ENCODE results near the gene LTV1.
"Not testable (repeated sequence)": the region's sequence is repeated elsewhere in the genome, so short reads cannot be mapped to it uniquely, and the experiment has no call there.

LTV1 gene

GRCh38 chr6:143842461-143842901 is 657 bp upstream of the LTV1 start:
- no peak for DNase-seq (ENCODE audit: low read depth in 2 of 2)

- DNase-seq (ENCODE audit: low read depth in 2 of 2), result no peak
Observed at GRCh38 chr6:143843677-143843999, 500 bp downstream of the LTV1 start.

DNA sequence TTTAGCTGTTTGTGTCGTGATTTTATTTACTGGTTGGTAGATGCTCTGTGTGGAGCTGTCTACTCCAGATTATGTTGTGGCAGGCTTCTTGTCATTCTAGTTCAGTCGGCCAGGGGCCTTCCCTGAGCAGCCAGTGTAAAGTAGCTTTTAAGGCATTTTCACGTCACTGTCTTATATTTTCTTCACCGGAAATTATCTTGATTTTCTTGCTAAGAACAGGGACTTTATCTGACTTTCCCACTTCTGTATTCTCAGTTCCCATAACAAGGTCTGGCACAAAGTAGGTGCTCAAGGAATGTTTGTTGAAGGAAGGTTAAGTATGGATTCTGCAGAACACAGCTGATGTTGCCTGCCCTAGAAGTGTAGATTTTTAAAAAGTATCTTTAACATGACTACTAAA is 868 bp downstream of the LTV1 start:
- no peak for DNase-seq (ENCODE audit: low read depth in 2 of 2)

DNA sequence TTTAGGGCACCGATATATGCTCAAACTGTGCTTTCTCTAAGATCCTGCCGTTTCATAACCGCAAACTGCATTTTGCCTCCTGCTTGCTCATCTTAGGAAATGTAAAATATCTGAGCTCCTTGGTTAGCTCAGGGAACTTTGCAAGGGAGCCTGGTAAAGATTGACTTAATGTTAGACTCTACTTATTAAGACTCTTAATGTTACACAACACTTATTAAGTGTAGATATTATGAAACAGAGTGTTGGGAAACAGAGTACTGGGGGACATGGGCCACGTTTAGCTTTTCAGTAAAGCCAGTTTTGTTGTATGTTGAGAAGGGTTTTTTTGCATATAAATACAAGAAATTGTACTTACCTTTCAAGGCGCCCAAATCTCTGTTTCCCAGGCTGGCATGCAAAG is 1.9 kb downstream of the LTV1 start:
- no peak for DNase-seq (ENCODE audit: low read depth in 2 of 2)

GRCh38 chr6:143851706-143852105 is 8.6 kb downstream of the LTV1 start:
- DNase-seq (ENCODE audit: low read depth in 2 of 2), result not testable (repeated sequence)

DNA sequence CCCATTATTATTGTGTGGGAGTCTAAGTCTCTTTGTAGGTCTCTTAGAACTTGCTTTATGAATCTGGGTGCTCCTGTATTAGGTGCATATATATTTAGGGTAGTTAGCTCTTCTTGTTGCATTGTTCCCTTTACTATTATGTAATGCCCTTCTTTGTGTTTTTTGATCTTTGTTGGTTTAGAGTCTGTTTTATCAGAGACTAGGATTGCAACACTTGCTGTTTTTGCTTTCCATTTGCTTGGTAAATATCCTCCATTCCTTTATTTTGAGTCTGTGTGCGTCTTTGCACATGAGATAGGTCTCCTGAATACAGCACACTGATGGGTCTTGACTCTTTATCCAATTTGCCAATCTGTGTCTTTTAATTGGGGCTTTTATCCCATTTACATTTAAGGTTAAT is 11.9 kb downstream of the LTV1 start:
- DNase-seq (ENCODE audit: low read depth in 2 of 2), result not testable (repeated sequence)

DNA sequence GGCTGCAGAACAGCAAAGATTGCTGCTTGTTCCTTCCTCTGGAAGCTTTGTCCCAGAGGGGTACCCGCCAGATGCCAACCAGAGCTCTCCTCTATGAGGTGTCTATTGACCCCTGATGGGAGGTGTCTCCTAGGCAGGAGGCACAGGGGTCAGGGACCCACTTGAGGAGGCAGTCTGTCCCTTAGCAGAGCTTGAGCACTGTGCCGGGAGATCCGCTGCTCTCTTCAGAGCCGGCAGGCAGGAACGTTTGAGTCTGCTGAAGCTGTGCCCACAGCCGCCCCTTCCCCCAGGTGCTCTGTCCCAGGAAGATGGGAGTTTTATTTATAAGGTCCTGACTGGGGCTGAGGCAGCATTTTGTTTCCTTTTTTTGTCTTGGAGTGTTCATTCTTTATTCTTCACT is 13.6 kb downstream of the LTV1 start:
- DNase-seq (ENCODE audit: low read depth in 2 of 2), result not testable (repeated sequence)

DNA sequence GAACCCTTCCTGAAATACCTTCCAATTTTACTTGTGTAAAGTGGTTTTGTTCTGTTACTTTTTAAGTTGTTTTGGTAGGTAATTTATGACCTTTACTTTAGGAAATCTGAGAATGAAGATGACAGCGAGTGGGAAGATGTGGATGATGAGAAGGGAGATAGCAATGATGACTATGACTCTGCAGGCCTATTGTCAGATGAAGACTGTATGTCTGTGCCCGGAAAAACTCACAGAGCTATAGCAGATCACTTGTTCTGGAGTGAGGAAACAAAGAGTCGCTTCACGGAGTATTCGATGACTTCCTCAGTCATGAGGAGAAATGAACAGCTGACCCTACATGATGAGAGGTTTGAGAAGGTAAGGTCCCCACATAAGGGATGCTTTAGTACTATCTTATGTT is 14.5 kb downstream of the LTV1 start:
- no peak for DNase-seq (ENCODE audit: low read depth in 2 of 2)

DNA sequence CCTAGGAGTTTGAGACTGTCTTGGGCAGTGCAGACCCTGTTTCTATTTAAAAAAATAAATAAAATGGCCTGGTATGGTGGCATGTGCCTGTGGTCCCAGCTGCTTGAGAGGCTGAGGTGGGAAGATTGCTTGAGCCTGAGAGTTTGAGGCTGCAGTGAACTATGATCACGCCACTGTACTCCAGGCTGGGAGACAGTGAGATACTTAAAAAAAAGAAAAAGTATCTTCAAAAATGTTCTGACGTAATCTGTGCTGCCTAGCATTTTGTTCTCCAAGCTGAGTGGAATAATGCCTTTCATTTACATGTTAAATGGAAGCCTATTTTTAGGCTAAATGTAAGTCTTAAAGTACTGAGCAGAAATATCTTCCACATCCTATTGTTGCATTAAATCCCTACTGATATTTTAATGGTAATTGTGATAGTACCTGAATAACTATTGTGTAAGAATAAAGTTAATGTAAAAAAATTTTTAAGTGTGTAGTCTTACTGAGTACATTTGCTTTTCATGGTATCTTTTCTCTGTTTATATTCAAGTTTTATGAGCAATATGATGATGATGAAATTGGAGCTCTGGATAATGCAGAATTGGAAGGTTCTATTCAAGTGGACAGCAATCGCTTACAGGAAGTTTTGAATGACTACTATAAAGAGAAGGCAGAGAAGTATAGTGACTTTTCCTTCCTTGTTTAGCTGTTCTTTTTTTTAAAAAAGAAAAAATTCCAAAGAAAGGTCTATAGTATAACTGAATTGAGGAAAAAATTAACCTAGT is 16.9 kb downstream of the LTV1 start:
- no peak for DNase-seq (ENCODE audit: low read depth in 2 of 2)

GRCh38 chr6:143863771-143864170 is 20.6 kb downstream of the LTV1 start:
- no peak for DNase-seq (ENCODE audit: low read depth in 2 of 2)

- no peak for DNase-seq (ENCODE audit: low read depth in 2 of 2)
Observed at GRCh38 chr6:143864234-143864633, 21.1 kb downstream of the LTV1 start, which contains the start of gene ZC2HC1B. Gene ZC2HC1B, plus strand, starts transcription at chr6:143864474. Its CDS starts 66 bp downstream, at chr6:143864540.

- no peak for DNase-seq (ENCODE audit: low read depth in 2 of 2)
Observed at GRCh38 chr6:143867236-143867635, 24.1 kb downstream of the LTV1 start.

DNA sequence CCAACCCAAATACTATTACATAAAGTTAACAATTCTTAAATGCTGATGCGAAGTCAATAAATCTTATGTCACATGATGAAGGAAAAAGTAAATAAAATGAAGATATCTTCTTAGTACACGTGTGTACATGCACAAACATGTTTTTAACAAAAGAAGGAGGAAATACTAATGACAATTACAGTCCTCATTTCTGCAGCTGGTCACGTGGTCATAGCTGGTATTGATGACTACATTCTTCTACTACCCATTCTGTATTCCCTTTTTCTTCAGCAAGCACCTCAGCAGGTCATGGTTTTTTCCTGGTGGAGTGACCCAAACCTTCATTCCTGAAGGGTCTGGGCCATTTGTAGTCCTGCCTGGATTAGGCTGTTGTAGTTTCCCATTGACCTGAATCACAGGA is 25.7 kb downstream of the LTV1 start:
- not testable (repeated sequence) for DNase-seq (ENCODE audit: low read depth in 2 of 2)

GRCh38 chr6:143871202-143871730 is 28.1 kb downstream of the LTV1 start:
- not testable (repeated sequence) for DNase-seq (ENCODE audit: low read depth in 2 of 2)

- DNase-seq (ENCODE audit: low read depth in 2 of 2), result no peak
Observed at GRCh38 chr6:143872201-143872600, 29.1 kb downstream of the LTV1 start.

GRCh38 chr6:143873600-143873999 is 30.5 kb downstream of the LTV1 start:
- not testable (repeated sequence) for DNase-seq (ENCODE audit: low read depth in 2 of 2)

DNA sequence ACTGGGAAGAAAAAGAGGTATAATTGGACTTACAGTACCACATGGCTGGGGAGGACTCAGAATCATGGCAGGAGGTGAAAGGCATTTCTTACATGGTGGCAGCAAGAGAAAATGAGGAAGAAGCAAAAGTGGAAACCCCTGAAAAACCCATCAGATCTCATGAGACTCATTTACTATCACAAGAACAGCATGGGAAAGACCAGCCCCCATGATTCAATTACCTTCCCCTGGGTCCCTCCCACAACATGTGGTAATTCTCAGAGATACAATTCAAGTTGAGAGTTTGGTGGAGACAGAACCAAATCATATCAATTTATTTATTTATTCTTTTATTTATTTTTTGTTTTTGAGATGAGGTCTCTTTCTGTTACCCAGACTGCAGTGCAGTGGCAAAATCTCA is 31.4 kb downstream of the LTV1 start:
- DNase-seq (ENCODE audit: low read depth in 2 of 2), result not testable (repeated sequence)

DNA sequence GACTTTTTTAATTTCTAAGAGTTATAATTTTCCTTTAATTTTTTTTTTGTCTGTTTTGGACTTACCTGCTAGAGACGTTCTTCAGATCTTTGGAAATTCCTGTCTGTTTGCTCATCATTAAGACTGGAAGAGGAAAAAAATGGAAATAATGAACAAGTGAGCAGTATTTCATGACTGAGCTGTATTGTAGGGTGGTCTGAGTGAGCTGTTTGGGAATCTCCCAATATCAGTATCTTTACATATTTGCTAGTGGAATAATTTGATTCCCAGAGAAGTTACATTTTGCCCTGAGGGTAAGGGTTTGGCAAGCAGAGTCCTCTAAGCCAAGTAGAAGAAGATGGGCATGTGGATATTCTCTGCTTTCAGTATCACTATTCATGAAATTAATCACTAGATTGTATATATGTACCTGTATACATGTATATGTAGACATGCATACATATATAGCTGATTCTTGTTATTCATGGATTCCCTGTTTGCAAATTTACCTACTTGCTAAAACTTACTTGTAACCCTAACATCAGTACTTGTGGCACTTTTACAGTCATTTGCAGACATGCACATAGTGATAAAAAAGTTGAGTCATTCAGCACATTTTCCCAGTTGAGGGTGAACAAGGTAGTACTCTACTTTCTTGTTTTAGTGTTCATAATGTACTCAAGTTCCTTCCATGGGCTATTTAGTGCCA is 34.6 kb downstream of the LTV1 start:
- DNase-seq (ENCODE audit: low read depth in 2 of 2), result no peak

- no peak for DNase-seq (ENCODE audit: low read depth in 2 of 2)
Observed at GRCh38 chr6:143878272-143878760, 35.2 kb downstream of the LTV1 start.

GRCh38 chr6:143880412-143880811 is 37.3 kb downstream of the LTV1 start:
- DNase-seq (ENCODE audit: low read depth in 2 of 2), result no peak

- no peak for DNase-seq (ENCODE audit: low read depth in 2 of 2)
Observed at GRCh38 chr6:143882401-143882930, 39.3 kb downstream of the LTV1 start.

DNA sequence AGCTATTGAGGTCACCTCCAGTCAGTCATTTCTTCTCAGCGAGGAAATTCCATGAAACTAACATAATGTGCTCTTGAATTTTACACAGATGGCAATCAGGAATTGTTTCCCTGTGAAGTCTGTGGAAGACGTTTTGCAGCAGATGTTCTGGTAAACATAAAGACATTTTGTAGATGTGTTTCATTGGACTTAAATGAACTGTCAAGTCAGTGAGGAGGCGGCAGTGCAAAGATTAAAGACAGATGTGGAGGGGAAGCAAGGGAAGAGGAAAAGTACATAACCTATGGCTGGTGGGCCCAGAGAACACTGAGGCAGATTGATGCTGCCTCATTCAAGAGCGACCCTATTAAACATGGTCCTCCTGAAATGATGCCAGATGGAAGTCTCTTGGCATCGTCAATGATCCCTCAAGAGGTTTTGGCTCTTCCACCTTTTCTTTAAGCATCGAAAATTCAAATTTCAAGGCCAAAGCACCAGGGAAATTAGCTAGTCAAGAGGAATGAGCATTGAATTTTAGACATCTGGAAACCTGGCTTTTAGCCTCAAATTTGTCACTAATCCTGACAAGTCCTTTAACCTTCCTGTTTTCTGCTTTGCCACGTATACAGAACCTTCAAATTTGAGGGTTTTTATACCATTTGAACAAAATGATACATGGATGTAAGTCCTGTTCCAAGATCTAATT is 41.2 kb downstream of the LTV1 start:
- DNase-seq (ENCODE audit: low read depth in 2 of 2), result no peak

Data from stimulated activated CD4-positive, alpha-beta T cell treated with anti-CD3 and anti-CD28 coated beads, Interleukin-12 subunit alpha, Interleukin-12 subunit beta, amount 100 ng/mL, for 24 hours (primary cell).